ENCODE measurements around the gene MYO1G. TPM values are rescaled to one million over a fixed set of nuclear protein-coding genes. Genes with fewer than 3 reads are reported as not detected.

The MYO1G gene
- total RNA-seq, 1 donor from 2014 or later: 154 TPM

- H3K36me3 Mint-ChIP-seq (ENCODE audit: low read depth): peaks cover 28% of the 10 kb centered on the region
- no peak overlapping the region for H3K4me3 Mint-ChIP-seq
- TF ChIP-seq, protein P1, sequence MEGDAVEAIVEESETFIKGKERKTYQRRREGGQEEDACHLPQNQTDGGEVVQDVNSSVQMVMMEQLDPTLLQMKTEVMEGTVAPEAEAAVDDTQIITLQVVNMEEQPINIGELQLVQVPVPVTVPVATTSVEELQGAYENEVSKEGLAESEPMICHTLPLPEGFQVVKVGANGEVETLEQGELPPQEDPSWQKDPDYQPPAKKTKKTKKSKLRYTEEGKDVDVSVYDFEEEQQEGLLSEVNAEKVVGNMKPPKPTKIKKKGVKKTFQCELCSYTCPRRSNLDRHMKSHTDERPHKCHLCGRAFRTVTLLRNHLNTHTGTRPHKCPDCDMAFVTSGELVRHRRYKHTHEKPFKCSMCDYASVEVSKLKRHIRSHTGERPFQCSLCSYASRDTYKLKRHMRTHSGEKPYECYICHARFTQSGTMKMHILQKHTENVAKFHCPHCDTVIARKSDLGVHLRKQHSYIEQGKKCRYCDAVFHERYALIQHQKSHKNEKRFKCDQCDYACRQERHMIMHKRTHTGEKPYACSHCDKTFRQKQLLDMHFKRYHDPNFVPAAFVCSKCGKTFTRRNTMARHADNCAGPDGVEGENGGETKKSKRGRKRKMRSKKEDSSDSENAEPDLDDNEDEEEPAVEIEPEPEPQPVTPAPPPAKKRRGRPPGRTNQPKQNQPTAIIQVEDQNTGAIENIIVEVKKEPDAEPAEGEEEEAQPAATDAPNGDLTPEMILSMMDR (IDR thresholded peaks at IDR 0.05): no peak
- H3K27ac Mint-ChIP-seq: peak overlapping the region; percentile 37
- ChIA-PET POLR2A (interaction anchor here (0.7 to 1.5 kb wide), 4 partner anchors 18 to 26 kb away, joined by 3 to 4 read pairs (median 4); no protein-coding TSS in a partner anchor), CTCF (interaction anchor here (1.1 kb wide), 1 partner anchor 30 kb away, joined by 3 read pairs; no protein-coding TSS in a partner anchor)
- no peak for DNase-seq
- H3K27me3 Mint-ChIP-seq: no peaks in the 10 kb centered on the region
- no peaks in the 10 kb centered on the region for H3K9me3 Mint-ChIP-seq
- peaks cover 70% of the 10 kb centered on the region for H3K4me1 Mint-ChIP-seq
- intact Hi-C loops (cut with micrococcal nuclease): loop anchor here (5.0 kb wide), 2 partner anchors 39 to 59 kb away; no protein-coding TSS in a partner anchor
- ATAC-seq (ENCODE audit: low read depth): no peak
These were observed 25.0 kb upstream of the MYO1G start for GRCh38 chr7:45003789-45004188.

DNA sequence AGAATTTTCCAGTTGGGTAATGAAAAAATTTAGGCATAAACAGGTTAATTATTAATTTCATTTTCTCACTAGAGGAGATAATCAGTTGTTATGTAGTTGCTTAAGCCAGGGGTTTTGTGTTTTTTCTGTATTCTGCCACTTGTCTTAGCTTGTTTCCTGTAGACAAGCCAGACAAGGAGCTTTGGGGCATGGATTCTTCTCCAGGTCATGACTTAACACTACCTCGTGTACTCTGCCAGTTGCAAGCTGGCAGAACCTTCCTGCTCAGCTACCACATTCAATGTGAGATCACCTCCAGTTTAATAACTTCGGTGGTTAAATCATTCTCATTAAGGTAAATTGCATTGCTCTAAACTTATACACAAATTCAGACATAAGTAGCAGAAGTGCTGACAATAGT is 23.0 kb upstream of the MYO1G start:
- H3K9me3 Mint-ChIP-seq: no peaks in the 10 kb centered on the region
- no peak for ATAC-seq (ENCODE audit: low read depth)
- POLR2A ChIA-PET: interaction anchor here (0.6 to 9.7 kb wide), 21 partner anchors 9 to 420 kb away, joined by 3 to 325 read pairs (median 6); partner anchors contain the start of genes H2AZ2, MYO1G, NACAD and OGDH
- TF ChIP-seq, protein P1 (IDR thresholded peaks at IDR 0.05): no peak
- H3K4me3 Mint-ChIP-seq: peak overlapping the region; percentile 95
- intact Hi-C loops (cut with micrococcal nuclease): loop anchor here (1.0 to 5.0 kb wide), 5 partner anchors 19 to 134 kb away; partner anchors contain the start of gene TBRG4
- CTCF ChIA-PET: interaction anchor here (1.1 to 2.8 kb wide), 7 partner anchors 12 to 31 kb away, joined by 3 to 17 read pairs (median 5); no protein-coding TSS in a partner anchor
- peak overlapping the region; percentile 91 for H3K27ac Mint-ChIP-seq
- no peaks in the 10 kb centered on the region for H3K27me3 Mint-ChIP-seq
- H3K4me1 Mint-ChIP-seq: peaks cover 56% of the 10 kb centered on the region
- no peak for DNase-seq
- peaks cover 21% of the 10 kb centered on the region for H3K36me3 Mint-ChIP-seq (ENCODE audit: low read depth)

- ChIA-PET CTCF (interaction anchor here (0.9 to 2.8 kb wide), 9 partner anchors 12 to 135 kb away, joined by 3 to 17 read pairs (median 4); no protein-coding TSS in a partner anchor), POLR2A (interaction anchor here (0.5 to 9.7 kb wide), 25 partner anchors 8 to 427 kb away, joined by 3 to 325 read pairs (median 5); partner anchors contain the start of genes DDX56, H2AZ2, MYO1G and NACAD)
- H3K4me1 Mint-ChIP-seq: peaks cover 58% of the 10 kb centered on the region
- intact Hi-C loops (cut with micrococcal nuclease): loop anchor here (1.0 to 5.0 kb wide), 5 partner anchors 20 to 135 kb away; partner anchors contain the start of gene TBRG4
- peak; percentile 36 for DNase-seq
- H3K9me3 Mint-ChIP-seq: no peaks in the 10 kb centered on the region
- ATAC-seq (ENCODE audit: low read depth): peak; percentile 29
- TF ChIP-seq, protein P1 (IDR thresholded peaks at IDR 0.05): no peak
- H3K4me3 Mint-ChIP-seq: peak overlapping the region; percentile 95
- H3K27me3 Mint-ChIP-seq: no peaks in the 10 kb centered on the region
- H3K27ac Mint-ChIP-seq: peak overlapping the region; percentile 91
- H3K36me3 Mint-ChIP-seq (ENCODE audit: low read depth): peaks cover 17% of the 10 kb centered on the region
These were observed 22.4 kb upstream of the MYO1G start for GRCh38 chr7:45001138-45001694.

GRCh38 chr7:45000093-45001032 is 21.5 kb upstream of the MYO1G start, which contains the start of gene CCM2:
Gene CCM2, plus strand, starts transcription at chr7:45000201. Its CDS starts 133 bp downstream, at chr7:45000334.
- Mint-ChIP-seq H3K27ac (peak within 1 kb of the TSS; percentile 94), H3K27me3 (no peaks in the 10 kb centered on the region), H3K4me1 (peaks cover 58% of the 10 kb centered on the region), H3K4me3 (peak within 1 kb of the TSS; percentile 95), H3K36me3 (ENCODE audit: low read depth) (peaks cover 13% of the 10 kb centered on the region), H3K9me3 (no peaks in the 10 kb centered on the region)
- TF ChIP-seq, protein P1 (IDR thresholded peaks at IDR 0.05): no peak
- no peak for ATAC-seq (ENCODE audit: low read depth)
- DNase-seq: no peak
- POLR2A ChIA-PET: interaction anchor here (0.5 to 9.7 kb wide), 39 partner anchors 9 to 952 kb away, joined by 3 to 325 read pairs (median 5); partner anchors contain the start of genes DDX56, H2AZ2, MYO1G and PURB
- CTCF ChIA-PET: interaction anchor here (0.9 to 3.2 kb wide), 7 partner anchors 11 to 136 kb away, joined by 3 to 21 read pairs (median 8); no protein-coding TSS in a partner anchor
- intact Hi-C loops (cut with micrococcal nuclease): loop anchor here (1.0 to 5.0 kb wide), 7 partner anchors 21 to 136 kb away; partner anchors contain the start of genes PURB and TBRG4

Data from activated B cell treated with CpG ODN at 0.5 μM for 24 hours (primary cell).